Smooth muscle cell (in vitro differentiated cells): ENCODE results near the gene EIF1AX. TPM values are rescaled to one million over a fixed set of nuclear protein-coding genes. Genes with fewer than 3 reads are reported as not detected.

Experiments
- polyA plus RNA-seq: library from polyadenylated mRNA; unstranded; fragments of >200 nt; fragmentation: Nextera tagmentation; extraction: Ambion mirVana; gene quantifications from 2 replicates; pipeline ENCODE4 v1.2.1, GENCODE V29; 2016
- small RNA-seq: library from RNA; depleted of rRNA; stranded (forward); fragments of <200 nt; gene quantifications from one replicate; pipeline ENCODE3, GENCODE V24; 2014
- total RNA-seq: library from RNA; depleted of rRNA; stranded (reverse); fragments of >200 nt; gene quantifications from 2 replicates; pipeline ENCODE4 v1.2.3, GENCODE V29; 2014

The EIF1AX gene
- total and polyA plus RNA-seq, 2 experiments from 2014 or later = 37.2 to 40.3 TPM

Small RNA genes within 50 kb of the gene (small RNA-seq; reads per million reads assigned to genes)
- gene RF00493 (21.5 reads per million, percentile 90 among the genes with 10 or more reads in this experiment), gene RF00494 (not detected)

Other genes starting within 250 kb of the EIF1AX start
- 4.1 and 5.0 TPM in 2 replicates for gene BCLAF3, start 150.8 kb downstream of the EIF1AX start, total RNA-seq
- gene BCLAF3, start 150.8 kb downstream of the EIF1AX start, polyA plus RNA-seq = 1.7 and 3.4 TPM in 2 replicates
- 0.09 and 0.18 TPM in 2 replicates for gene MAP7D2, start 24.9 kb downstream of the EIF1AX start, total RNA-seq
- gene MAP7D2, start 24.9 kb downstream of the EIF1AX start, polyA plus RNA-seq = 1.7 TPM in 1 of 2 replicates, not detected in the other
- gene RPS6KA3, start 125.1 kb upstream of the EIF1AX start, total RNA-seq = 37.2 and 38.9 TPM in 2 replicates
- gene RPS6KA3, start 125.1 kb upstream of the EIF1AX start, polyA plus RNA-seq = 14.7 and 15.4 TPM in 2 replicates